ENCODE results near the gene RGP1.

DNA sequence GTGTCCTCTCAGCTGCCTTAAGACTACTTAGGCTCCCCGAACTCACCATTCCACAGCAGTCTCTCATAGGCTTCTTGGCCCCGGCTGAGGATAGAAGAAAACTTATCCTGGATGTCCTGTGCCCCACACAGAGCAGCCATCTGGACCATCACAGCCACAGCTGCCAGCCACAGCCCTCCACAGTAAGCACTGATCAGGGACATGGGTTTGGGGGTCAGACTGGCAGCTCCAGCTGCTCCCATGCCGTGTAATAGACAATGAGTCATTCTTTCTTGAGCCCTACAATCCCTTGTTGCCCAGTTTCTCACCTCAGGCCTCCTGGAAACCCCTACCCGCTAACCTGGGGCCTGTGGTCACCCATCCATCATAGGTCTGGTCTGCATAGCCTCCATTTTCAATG, 10.9 kb upstream of the RGP1 start:
- TF ChIP-seq CTCF (IDR thresholded peaks at IDR 0.05; ENCODE audit: low read depth, low read length) (no peak), POLR2A (IDR thresholded peaks at IDR 0.05; ENCODE audit: extremely low read depth, insufficient read length) (no peak), MYC (IDR thresholded peaks at IDR 0.05; ENCODE audit: low read depth, low read length) (no peak)
- TF ChIP-seq, protein P1, sequence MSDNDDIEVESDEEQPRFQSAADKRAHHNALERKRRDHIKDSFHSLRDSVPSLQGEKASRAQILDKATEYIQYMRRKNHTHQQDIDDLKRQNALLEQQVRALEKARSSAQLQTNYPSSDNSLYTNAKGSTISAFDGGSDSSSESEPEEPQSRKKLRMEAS (IDR thresholded peaks at IDR 0.05; ENCODE audit: low read depth, low read length), result no peak

Measured in NB4 (cell line).